ENCODE data around the gene NFIA.

The NFIA gene

GRCh38 chr1:61426885-61427284 lies 344.5 kb downstream of the NFIA start:
- DNase-seq (ENCODE audit: low read depth, low spot score) = no peak

GRCh38 chr1:61427510-61427909 lies 345.1 kb downstream of the NFIA start:
- DNase-seq (ENCODE audit: low read depth, low spot score) = no peak

- DNase-seq (ENCODE audit: low read depth, low spot score) = no peak
Measured at GRCh38 chr1:61428146-61428545, 345.8 kb downstream of the NFIA start.

- no peak for DNase-seq (ENCODE audit: low read depth, low spot score)
Measured at GRCh38 chr1:61432616-61433388, 350.4 kb downstream of the NFIA start.

- no peak for DNase-seq (ENCODE audit: low read depth, low spot score)
Measured at GRCh38 chr1:61433646-61434045, 351.3 kb downstream of the NFIA start.

- DNase-seq (ENCODE audit: low read depth, low spot score) = peak; percentile 49
Measured at GRCh38 chr1:61434276-61434675, 351.9 kb downstream of the NFIA start.

GRCh38 chr1:61435226-61435625 lies 352.9 kb downstream of the NFIA start:
- no peak for DNase-seq (ENCODE audit: low read depth, low spot score)

- no peak for DNase-seq (ENCODE audit: low read depth, low spot score)
Measured at GRCh38 chr1:61436016-61436415, 353.7 kb downstream of the NFIA start.

GRCh38 chr1:61436491-61437120 lies 354.2 kb downstream of the NFIA start:
- peak; percentile 59 for DNase-seq (ENCODE audit: low read depth, low spot score)

GRCh38 chr1:61439234-61439633 lies 356.9 kb downstream of the NFIA start:
- no peak for DNase-seq (ENCODE audit: low read depth, low spot score)

GRCh38 chr1:61441723-61442262 lies 359.4 kb downstream of the NFIA start:
- DNase-seq (ENCODE audit: low read depth, low spot score) = no peak

- no peak for DNase-seq (ENCODE audit: low read depth, low spot score)
Measured at GRCh38 chr1:61442544-61442943, 360.2 kb downstream of the NFIA start.

- DNase-seq (ENCODE audit: low read depth, low spot score) = peak; percentile 38
Measured at GRCh38 chr1:61444288-61444687, 361.9 kb downstream of the NFIA start.

GRCh38 chr1:61445269-61445825 lies 363.0 kb downstream of the NFIA start:
- no peak for DNase-seq (ENCODE audit: low read depth, low spot score)

GRCh38 chr1:61446531-61446991 lies 364.2 kb downstream of the NFIA start:
- DNase-seq (ENCODE audit: low read depth, low spot score) = no peak

- no peak for DNase-seq (ENCODE audit: low read depth, low spot score)
Measured at GRCh38 chr1:61447106-61447967, 365.0 kb downstream of the NFIA start.

- DNase-seq (ENCODE audit: low read depth, low spot score) = no peak
Measured at GRCh38 chr1:61447968-61448430, 365.6 kb downstream of the NFIA start.

GRCh38 chr1:61448914-61449313 lies 366.6 kb downstream of the NFIA start:
- no peak for DNase-seq (ENCODE audit: low read depth, low spot score)

GRCh38 chr1:61449410-61449809 lies 367.0 kb downstream of the NFIA start:
- no peak for DNase-seq (ENCODE audit: low read depth, low spot score)

GRCh38 chr1:61450454-61450853 lies 368.1 kb downstream of the NFIA start:
- DNase-seq (ENCODE audit: low read depth, low spot score) = no peak

- no peak for DNase-seq (ENCODE audit: low read depth, low spot score)
Measured at GRCh38 chr1:61450872-61451571, 368.7 kb downstream of the NFIA start.
